HG02981 (cell line): ENCODE measurements around the gene TRAM2.

Experiments
- ATAC-seq: cut with Tn5 transposase; IDR thresholded peaks from one replicate; pipeline ENCODE4 v1.9.1; 2021; ENCODE audit warnings: mild to moderate bottlenecking, moderate library complexity; ENCODE audit not compliant: unreplicated experiment

TRAM2 gene

GRCh38 chr6:52577022-52577777, at the start of gene TRAM2:
TRAM2 (minus strand) TSS chr6:52577060; CDS start chr6:52576915, 145 bp downstream.
- ATAC-seq, result peak; percentile 40

GRCh38 chr6:52622810-52623209, 46.0 kb upstream of the TRAM2 start:
- no peak for ATAC-seq

GRCh38 chr6:52621631-52622030, 44.8 kb upstream of the TRAM2 start:
- ATAC-seq, result no peak

- ATAC-seq, result no peak
These were observed 44.0 kb upstream of the TRAM2 start for GRCh38 chr6:52620906-52621190.

DNA sequence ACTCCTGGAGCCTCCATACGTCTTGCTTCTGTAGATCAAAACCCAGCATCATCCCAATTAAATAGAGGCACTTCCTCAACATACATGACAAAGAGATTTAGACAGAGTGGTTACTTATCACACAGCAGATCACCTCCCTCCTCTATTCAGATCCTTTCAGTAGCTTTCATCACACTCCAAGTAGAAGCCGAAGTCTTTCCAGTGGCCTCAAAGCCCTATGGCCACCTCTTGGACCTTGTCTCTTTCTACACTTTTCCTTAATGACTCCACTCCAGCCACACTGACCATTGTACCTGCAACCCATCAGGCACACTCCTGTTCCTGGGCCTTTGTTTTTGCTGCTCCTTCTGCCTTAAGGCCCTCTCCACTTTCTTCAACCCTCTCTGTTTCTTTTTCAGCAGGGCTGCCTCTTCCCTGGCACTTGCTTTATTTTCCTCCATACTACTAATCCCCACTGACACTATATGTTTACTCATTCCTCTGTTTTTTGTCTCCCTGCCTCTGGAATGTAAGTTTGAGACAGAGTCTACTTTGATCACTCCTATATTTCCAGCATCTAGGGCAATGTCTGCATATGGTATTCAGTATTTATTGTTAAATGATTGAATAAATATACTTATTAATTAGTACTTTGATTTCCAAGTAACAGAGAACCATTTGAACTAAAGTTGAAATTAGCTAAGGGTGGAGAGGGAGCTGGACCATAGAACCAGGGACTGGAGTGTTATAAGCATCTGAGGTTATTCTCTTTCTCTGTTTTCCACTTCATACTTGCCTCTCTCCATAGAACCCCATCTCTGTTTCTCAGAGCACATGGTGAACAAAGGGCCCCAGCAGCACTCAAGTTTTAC, 43.4 kb upstream of the TRAM2 start:
- ATAC-seq, result no peak

DNA sequence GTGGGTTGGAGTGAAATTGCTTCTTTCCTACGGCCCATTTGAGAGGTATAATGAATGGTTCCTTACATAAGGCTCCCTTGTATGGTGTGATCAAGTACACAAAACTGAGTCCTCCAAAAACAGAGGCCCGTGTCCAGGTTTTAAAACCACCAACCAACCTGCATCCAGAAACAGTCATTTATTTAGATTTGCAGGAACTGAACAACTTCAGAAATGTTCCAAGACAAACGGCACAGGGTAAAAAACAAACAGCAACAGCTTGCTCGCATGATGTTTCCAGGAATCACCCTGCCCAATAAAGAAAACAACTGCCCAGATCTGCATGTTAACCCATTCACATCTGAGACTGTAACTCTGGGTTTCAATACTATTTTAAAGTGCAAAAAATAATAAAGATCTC, 40.2 kb upstream of the TRAM2 start:
- ATAC-seq, result no peak

GRCh38 chr6:52616059-52616690, 39.3 kb upstream of the TRAM2 start:
- ATAC-seq, result no peak

GRCh38 chr6:52612336-52613054, 35.6 kb upstream of the TRAM2 start:
- no peak for ATAC-seq

GRCh38 chr6:52611833-52612232, 35.0 kb upstream of the TRAM2 start:
- ATAC-seq, result no peak

GRCh38 chr6:52610745-52611355, 34.0 kb upstream of the TRAM2 start:
- no peak for ATAC-seq

DNA sequence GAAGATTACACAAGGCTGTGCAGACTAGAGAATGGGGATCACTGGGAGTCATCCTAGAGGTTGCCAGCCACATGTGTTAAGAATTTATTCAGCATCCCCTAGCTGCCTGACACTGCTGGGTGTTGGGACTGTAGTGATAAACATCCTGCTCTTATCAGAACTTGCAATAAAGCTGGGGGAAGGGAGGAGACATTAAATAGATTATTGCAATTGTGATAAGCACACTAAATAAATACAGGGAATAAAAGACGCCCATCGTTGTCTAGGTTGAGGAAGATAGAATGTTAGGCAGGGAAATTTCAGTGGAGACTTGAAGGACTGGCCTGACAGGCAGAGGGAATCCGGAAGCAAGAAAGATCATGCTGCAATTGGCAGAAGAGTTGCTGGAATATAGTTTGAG, 33.2 kb upstream of the TRAM2 start:
- no peak for ATAC-seq

- no peak for ATAC-seq
These were observed 28.8 kb upstream of the TRAM2 start for GRCh38 chr6:52605610-52606185.

DNA sequence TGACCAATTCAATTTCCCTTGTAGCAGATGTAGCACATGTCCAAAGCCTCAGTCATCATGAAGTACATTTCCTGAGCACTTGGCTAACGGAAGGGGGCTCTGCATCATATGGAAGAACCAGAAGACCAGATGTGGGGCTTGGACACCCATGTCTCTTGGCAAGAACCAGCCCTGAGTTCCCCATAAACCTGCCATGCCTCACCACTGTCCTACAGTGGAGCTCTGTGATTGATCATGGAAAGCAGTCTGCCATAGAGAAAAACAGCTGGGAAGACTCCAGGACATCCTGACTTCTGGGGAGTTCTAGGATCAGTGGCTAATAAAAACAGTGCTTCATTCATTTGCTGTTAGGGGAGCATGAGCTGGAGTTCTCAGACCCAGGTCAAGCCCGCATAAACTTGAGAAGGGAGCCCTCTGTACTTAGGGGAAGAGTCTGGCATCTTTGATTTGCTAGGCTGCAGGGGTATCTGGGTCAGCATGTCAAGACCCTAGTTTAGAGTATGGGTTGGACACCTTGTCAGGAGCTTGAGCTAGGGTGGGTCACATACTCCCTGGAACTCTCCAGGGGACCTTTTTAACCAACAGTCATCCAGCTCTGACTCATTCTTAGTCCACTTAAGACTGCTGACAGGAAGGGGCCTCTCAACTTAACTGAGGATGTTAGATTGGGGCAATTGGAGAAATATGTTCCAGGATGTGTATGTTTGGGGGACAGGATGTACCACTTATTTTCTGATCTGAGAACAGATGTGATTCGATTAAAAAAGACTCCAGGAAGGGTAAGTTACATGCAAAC, 26.3 kb upstream of the TRAM2 start:
- ATAC-seq, result no peak

- ATAC-seq, result no peak
These were observed 21.9 kb upstream of the TRAM2 start for GRCh38 chr6:52598824-52599190.

DNA sequence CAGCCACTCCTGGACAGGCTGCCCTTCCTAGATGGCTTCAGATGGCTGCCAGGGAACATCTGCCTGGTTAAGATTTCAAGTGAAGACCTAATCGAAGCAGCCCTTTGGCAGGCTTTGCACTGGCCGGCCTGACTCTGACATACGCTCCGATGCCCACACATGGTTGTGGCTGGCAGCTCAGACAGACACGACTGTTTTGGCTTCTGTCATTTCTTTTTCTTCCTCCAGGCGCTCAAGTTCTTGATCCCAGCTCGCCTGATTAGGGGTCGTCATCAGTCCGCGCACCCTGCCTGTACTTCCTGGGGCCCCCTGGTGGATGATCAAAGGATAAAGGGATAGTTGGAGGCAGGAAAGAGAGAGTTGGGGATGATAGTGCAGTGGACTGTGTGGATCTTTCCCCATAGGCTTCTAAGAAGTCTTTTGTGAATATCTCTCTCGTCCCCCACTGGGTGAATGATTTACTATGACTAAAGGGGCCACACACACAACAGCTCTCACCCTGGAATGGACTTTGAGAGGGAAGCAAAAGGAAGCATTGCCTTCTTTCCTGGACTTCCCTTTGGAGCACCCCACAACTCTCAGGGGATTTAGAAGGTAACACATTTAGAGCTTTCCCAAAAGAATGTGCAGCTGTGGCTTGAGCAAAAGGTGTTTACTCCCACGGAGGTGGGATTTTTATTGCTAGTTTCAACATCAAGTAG, 21.4 kb upstream of the TRAM2 start:
- ATAC-seq, result no peak

GRCh38 chr6:52597738-52598122, 20.9 kb upstream of the TRAM2 start:
- no peak for ATAC-seq

DNA sequence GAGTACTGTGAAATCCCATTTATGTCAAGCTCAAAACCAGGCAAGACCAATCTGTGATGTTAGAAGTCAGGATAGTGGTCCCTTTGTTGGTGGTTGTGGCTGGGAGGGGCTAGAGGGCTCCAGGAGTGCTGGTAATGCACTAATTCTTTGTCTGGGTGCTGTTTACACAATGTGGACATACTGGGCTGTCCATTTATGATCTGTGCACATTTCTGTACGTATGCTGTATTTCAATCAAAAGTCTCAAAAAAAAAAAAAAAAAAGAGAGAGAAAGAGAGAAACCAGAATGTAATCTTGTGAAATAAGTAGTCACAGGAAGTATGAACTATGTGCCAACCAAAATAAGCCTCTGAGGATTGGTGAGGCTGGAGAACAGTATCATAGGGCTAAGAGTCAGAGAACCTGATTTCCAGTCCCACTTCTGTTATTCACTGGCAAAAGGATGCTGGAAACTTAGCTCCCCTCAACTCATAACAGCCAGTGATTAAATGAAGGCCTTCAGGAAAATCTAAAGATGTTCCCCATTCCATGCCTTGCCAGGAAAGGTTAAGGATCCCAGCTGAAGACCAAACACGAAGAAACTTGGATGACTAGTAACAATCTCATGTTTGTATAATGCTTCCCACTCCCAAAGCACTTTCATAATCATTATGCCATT, 19.6 kb upstream of the TRAM2 start:
- no peak for ATAC-seq

DNA sequence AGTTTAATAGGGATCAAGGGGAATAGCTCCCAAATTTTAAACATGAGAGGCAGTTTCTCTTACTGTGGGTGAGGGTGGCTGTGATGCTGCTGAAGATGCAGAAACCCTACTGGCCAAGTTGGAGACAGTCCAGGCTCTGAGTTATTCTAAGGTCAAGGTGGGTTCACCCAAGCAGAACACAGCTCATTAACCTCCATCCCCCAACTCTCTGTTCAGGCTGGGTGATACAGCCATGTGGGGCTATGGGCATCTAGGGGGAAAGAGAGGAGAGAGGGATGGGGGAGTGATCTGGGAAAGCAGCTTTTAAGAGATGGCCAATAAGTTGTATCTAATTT, 18.9 kb upstream of the TRAM2 start:
- ATAC-seq, result peak; percentile 67
